A549 (cell line): ENCODE results near the gene PGM2.

Experiments
- CHD2 ChIP-seq: fragments of 150-350 bp; IDR thresholded peaks from 2 replicates; pipeline ENCODE4 v1.6.1; 2014; ENCODE audit warnings: low read length; ENCODE audit not compliant: partially characterized antibody
- CTCF ChIP-seq: fragments of >200 bp; sonication (Bioruptor Twin); formaldehyde crosslinking; IDR thresholded peaks from 3 replicates; pipeline ENCODE4 v1.5.1; 2016
- EHMT2 ChIP-seq: fragments of 200-600 bp; sonication (generic); IDR thresholded peaks from 2 replicates; pipeline ENCODE4 v1.6.1; 2016; ENCODE audit warnings: antibody characterized with exemption, low read depth, mild to moderate bottlenecking, moderate library complexity

- no peak for TF ChIP-seq CTCF
- no peak for TF ChIP-seq CHD2
- TF ChIP-seq EHMT2: no peak
Measured at GRCh38 chr4:37902212-37902611, 75.7 kb downstream of the PGM2 start.
